ENCODE data around the gene ASIC4. TPM values are rescaled to one million over a fixed set of nuclear protein-coding genes. Genes with fewer than 3 reads are reported as not detected.

The ASIC4 gene
- total and polyA plus RNA-seq, 2 of the 13 experiments (the other 11 are each of a cell fraction or from before 2014, with no cell fraction given) = 0.03 TPM; not detected in 1

DNA sequence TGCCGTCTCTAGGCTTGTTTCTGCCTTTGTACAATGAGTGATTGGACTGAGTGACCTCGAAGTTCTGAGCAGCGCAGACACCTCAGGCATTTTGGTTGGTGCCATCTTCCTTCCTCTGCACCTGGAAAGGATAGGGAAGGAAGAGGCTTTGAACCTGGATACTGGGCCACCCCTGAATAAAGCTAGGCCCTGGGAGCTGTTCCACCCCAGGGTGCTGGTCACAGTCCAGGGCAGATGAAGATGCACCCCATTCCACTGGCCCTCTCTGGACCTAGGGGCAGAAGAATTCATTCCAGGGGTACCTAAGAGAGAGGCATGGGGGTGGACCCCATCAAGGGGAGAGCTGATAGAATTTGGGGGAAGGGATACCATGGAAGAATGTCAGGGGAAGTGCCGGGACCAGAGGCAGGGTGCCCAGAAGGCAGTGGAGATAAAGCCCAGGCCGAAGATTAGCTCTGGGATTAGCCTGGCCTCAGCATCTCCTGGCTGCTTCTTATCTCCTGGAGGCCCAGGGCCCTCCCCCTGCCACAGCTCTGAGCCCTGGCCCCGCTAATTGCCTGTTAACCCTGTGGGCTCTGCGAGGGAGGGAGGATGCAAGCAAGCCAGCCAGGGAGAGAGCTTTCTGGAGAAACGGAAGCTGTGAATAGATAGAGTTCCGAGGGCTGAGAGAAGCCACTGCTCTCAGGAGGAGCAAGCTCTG is 11.4 kb downstream of the ASIC4 start:
- Histone ChIP-seq H3K36me3 (replicated peaks in 1 of 2; ENCODE audit: control insufficient read depth in 1 of 2, insufficient read depth in 2 of 2, low read length in 2 of 2) (no peaks in the 10 kb centered on the region), H3K9ac (ENCODE audit: insufficient read depth, low read depth, low read length) (no peak overlapping the region), H4K20me1 (ENCODE audit: insufficient read depth, low read length) (no peaks in the 10 kb centered on the region), H3K27ac (ENCODE audit: extremely low read length, insufficient read depth, low read length) (no peak overlapping the region), H3K9me3 (ENCODE audit: low read length) (no peaks in the 10 kb centered on the region), H3K4me1 (ENCODE audit: insufficient read depth, low read length) (peaks cover 28% of the 10 kb centered on the region), H2AFZ (ENCODE audit: low read length) (no peak overlapping the region), H3K4me2 (ENCODE audit: low read depth, low read length) (no peak overlapping the region), H3K79me2 (ENCODE audit: insufficient read depth, low read length) (no peaks in the 10 kb centered on the region), H3K4me3 (replicated peaks in 1 of 3; ENCODE audit: insufficient read depth in 1 of 3, low read depth in 2 of 3, low read length in 3 of 3) (no peak overlapping the region), H3K27me3 (ENCODE audit: control insufficient read depth in 1 of 2, insufficient read depth in 2 of 2, low read length in 2 of 2) (peaks cover 29 to 94% of the 10 kb centered on the region in 2 experiments)
- intact Hi-C loops (cut with micrococcal nuclease; ENCODE audit: unreplicated experiment) (no loop called here), in situ Hi-C loops (cut with HindIII; ENCODE audit: extremely low pct_ligation_motif_present, low pct_unique_long_range_greater_than_20kb) (loop anchor here (10.0 kb wide), 1 partner anchor 51 kb away; no protein-coding TSS in a partner anchor)
- CTCF ChIA-PET (ENCODE audit: low intra/inter-chr PET ratio, low total read pairs) = no interaction called here
- 19% methylated on average over 9 of the region's 9 CpGs for WGBS (ENCODE audit: low lambda C conversion rate)
- BruUV-seq (replicated peaks) = no TSS peak
- POLR2A ChIA-PET = interaction anchor here (1.3 kb wide), 1 partner anchor 31 kb away, joined by 3 read pairs; no protein-coding TSS in a partner anchor
- TF ChIP-seq, protein P1, sequence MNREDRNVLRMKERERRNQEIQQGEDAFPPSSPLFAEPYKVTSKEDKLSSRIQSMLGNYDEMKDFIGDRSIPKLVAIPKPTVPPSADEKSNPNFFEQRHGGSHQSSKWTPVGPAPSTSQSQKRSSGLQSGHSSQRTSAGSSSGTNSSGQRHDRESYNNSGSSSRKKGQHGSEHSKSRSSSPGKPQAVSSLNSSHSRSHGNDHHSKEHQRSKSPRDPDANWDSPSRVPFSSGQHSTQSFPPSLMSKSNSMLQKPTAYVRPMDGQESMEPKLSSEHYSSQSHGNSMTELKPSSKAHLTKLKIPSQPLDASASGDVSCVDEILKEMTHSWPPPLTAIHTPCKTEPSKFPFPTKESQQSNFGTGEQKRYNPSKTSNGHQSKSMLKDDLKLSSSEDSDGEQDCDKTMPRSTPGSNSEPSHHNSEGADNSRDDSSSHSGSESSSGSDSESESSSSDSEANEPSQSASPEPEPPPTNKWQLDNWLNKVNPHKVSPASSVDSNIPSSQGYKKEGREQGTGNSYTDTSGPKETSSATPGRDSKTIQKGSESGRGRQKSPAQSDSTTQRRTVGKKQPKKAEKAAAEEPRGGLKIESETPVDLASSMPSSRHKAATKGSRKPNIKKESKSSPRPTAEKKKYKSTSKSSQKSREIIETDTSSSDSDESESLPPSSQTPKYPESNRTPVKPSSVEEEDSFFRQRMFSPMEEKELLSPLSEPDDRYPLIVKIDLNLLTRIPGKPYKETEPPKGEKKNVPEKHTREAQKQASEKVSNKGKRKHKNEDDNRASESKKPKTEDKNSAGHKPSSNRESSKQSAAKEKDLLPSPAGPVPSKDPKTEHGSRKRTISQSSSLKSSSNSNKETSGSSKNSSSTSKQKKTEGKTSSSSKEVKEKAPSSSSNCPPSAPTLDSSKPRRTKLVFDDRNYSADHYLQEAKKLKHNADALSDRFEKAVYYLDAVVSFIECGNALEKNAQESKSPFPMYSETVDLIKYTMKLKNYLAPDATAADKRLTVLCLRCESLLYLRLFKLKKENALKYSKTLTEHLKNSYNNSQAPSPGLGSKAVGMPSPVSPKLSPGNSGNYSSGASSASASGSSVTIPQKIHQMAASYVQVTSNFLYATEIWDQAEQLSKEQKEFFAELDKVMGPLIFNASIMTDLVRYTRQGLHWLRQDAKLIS (CRISPR knock-in tag; IDR thresholded peaks at IDR 0.05) = no peak
- DNase-seq (ENCODE audit: low spot score) (no peak), FAIRE-seq (no peak), ATAC-seq (no peak)

All from HepG2 (cell line).